Measurements from ENCODE around the gene CREB1.

GRCh38 chr2:207513551-207514257, 16.1 kb upstream of the CREB1 start:
- no peak for TF ChIP-seq EZH2 (IDR thresholded peaks at IDR 0.05)
- TF ChIP-seq POLR2AphosphoS5 (IDR thresholded peaks at IDR 0.05; ENCODE audit: borderline replicate concordance, low read depth, low read length): no peak
